ENCODE data around the gene LPP. TPM values are rescaled to one million over a fixed set of nuclear protein-coding genes. Genes with fewer than 3 reads are reported as not detected.

LPP gene
- polyA plus RNA-seq (2013, experiment 1 of 2), result 30.8 TPM
- 28.3 TPM for polyA plus RNA-seq (2013, experiment 2 of 2)

- peak; percentile 86 for DNase-seq
- no peaks in the 10 kb centered on the region for H3K27me3 ChIP-seq (ENCODE audit: insufficient read depth, low read length, poor library complexity)
- no peaks in the 10 kb centered on the region for H3K36me3 ChIP-seq (ENCODE audit: control insufficient read depth, insufficient read depth, low read length)
- peaks cover 20% of the 10 kb centered on the region for H3K79me1 ChIP-seq (ENCODE audit: low read length)
- peak within 1 kb of the TSS; percentile 89 for H3K9ac ChIP-seq (ENCODE audit: low read length)
- H2BK5ac ChIP-seq (ENCODE audit: low read length), result peak within 1 kb of the TSS; percentile 74
- peak within 1 kb of the TSS; percentile 29 for H3K23ac ChIP-seq (ENCODE audit: low read length)
- peak within 1 kb of the TSS; percentile 90 for H4K8ac ChIP-seq (ENCODE audit: low read depth, low read length)
- H3K4me3 ChIP-seq (ENCODE audit: low read length), result peak within 1 kb of the TSS; percentile 79
- peak within 1 kb of the TSS; percentile 16 for H4K5ac ChIP-seq (ENCODE audit: low read length)
- H3K27ac ChIP-seq (ENCODE audit: low read depth, low read length), result peak within 1 kb of the TSS; percentile 93
- H3K56ac ChIP-seq (ENCODE audit: low read length), result peak within 1 kb of the TSS; percentile 92
- peak within 1 kb of the TSS; percentile 93 for H3K4me2 ChIP-seq (ENCODE audit: low read length)
- peaks cover 9% of the 10 kb centered on the region for H3K4me1 ChIP-seq (ENCODE audit: control insufficient read depth, low read depth, low read length)
- peak within 1 kb of the TSS; percentile 83 for H2AK5ac ChIP-seq (ENCODE audit: low read length)
- no CpG with 5 or more reads among the region's 66 CpGs for WGBS (ENCODE audit: extremely low coverage, insufficient coverage, low lambda C conversion rate)
- H2BK15ac ChIP-seq (replicated peaks; ENCODE audit: low read depth), result peak within 1 kb of the TSS; percentile 20
- H3K79me2 ChIP-seq (ENCODE audit: control insufficient read depth, insufficient read depth, low read length), result peaks cover 29% of the 10 kb centered on the region
- H3K18ac ChIP-seq (ENCODE audit: low read length), result peak within 1 kb of the TSS; percentile 94
- H3K4ac ChIP-seq (ENCODE audit: low read depth, low read length), result peak within 1 kb of the TSS; percentile 66
- peak within 1 kb of the TSS; percentile 70 for H2BK120ac ChIP-seq (ENCODE audit: low read depth, low read length)
Observed at GRCh38 chr3:188154014-188154808, at the start of gene LPP. Gene LPP (plus strand): TSS chr3:188154157. CDS start chr3:188406121, 251,964 bp downstream.

- H3K9ac ChIP-seq (ENCODE audit: low read length), result no peak overlapping the region
- H3K4me1 ChIP-seq (ENCODE audit: control insufficient read depth, low read depth, low read length), result no peaks in the 10 kb centered on the region
- no peak overlapping the region for H2BK120ac ChIP-seq (ENCODE audit: low read depth, low read length)
- no peak overlapping the region for H3K4ac ChIP-seq (ENCODE audit: low read depth, low read length)
- H2AK5ac ChIP-seq (ENCODE audit: low read length), result no peak overlapping the region
- no peak overlapping the region for H3K56ac ChIP-seq (ENCODE audit: low read length)
- DNase-seq, result no peak
- no peaks in the 10 kb centered on the region for H3K36me3 ChIP-seq (ENCODE audit: control insufficient read depth, insufficient read depth, low read length)
- no peaks in the 10 kb centered on the region for H3K79me2 ChIP-seq (ENCODE audit: control insufficient read depth, insufficient read depth, low read length)
- WGBS (ENCODE audit: extremely low coverage, insufficient coverage, low lambda C conversion rate), result no CpG with 5 or more reads among the region's 1 CpG
- H3K27me3 ChIP-seq (ENCODE audit: insufficient read depth, low read length, poor library complexity), result no peaks in the 10 kb centered on the region
- H3K79me1 ChIP-seq (ENCODE audit: low read length), result no peaks in the 10 kb centered on the region
- H2BK15ac ChIP-seq (replicated peaks; ENCODE audit: low read depth), result no peak overlapping the region
- no peak overlapping the region for H3K27ac ChIP-seq (ENCODE audit: low read depth, low read length)
- no peak overlapping the region for H3K4me3 ChIP-seq (ENCODE audit: low read length)
- H4K8ac ChIP-seq (ENCODE audit: low read depth, low read length), result no peak overlapping the region
- no peak overlapping the region for H3K18ac ChIP-seq (ENCODE audit: low read length)
- no peak overlapping the region for H3K4me2 ChIP-seq (ENCODE audit: low read length)
- H3K23ac ChIP-seq (ENCODE audit: low read length), result no peak overlapping the region
- H4K5ac ChIP-seq (ENCODE audit: low read length), result no peak overlapping the region
- H2BK5ac ChIP-seq (ENCODE audit: low read length), result no peak overlapping the region
Observed at GRCh38 chr3:188106006-188106405, 48.0 kb upstream of the LPP start.

GRCh38 chr3:188106454-188106853, 47.5 kb upstream of the LPP start:
- Histone ChIP-seq H2AK5ac (ENCODE audit: low read length) (no peak overlapping the region), H4K8ac (ENCODE audit: low read depth, low read length) (no peak overlapping the region), H3K27me3 (ENCODE audit: insufficient read depth, low read length, poor library complexity) (no peaks in the 10 kb centered on the region), H3K36me3 (ENCODE audit: control insufficient read depth, insufficient read depth, low read length) (no peaks in the 10 kb centered on the region), H3K79me2 (ENCODE audit: control insufficient read depth, insufficient read depth, low read length) (no peaks in the 10 kb centered on the region), H3K4me1 (ENCODE audit: control insufficient read depth, low read depth, low read length) (no peaks in the 10 kb centered on the region), H3K9ac (ENCODE audit: low read length) (no peak overlapping the region), H4K5ac (ENCODE audit: low read length) (no peak overlapping the region), H3K4me3 (ENCODE audit: low read length) (no peak overlapping the region), H3K4me2 (ENCODE audit: low read length) (no peak overlapping the region), H2BK5ac (ENCODE audit: low read length) (no peak overlapping the region), H3K4ac (ENCODE audit: low read depth, low read length) (no peak overlapping the region), H2BK15ac (replicated peaks; ENCODE audit: low read depth) (no peak overlapping the region), H2BK120ac (ENCODE audit: low read depth, low read length) (no peak overlapping the region), H3K56ac (ENCODE audit: low read length) (no peak overlapping the region), H3K27ac (ENCODE audit: low read depth, low read length) (no peak overlapping the region), H3K23ac (ENCODE audit: low read length) (no peak overlapping the region), H3K18ac (ENCODE audit: low read length) (no peak overlapping the region), H3K79me1 (ENCODE audit: low read length) (no peaks in the 10 kb centered on the region)
- no peak for DNase-seq
- WGBS (ENCODE audit: extremely low coverage, insufficient coverage, low lambda C conversion rate), result no CpG with 5 or more reads among the region's 5 CpGs

- Histone ChIP-seq H3K4me2 (ENCODE audit: low read length) (no peak overlapping the region), H2BK120ac (ENCODE audit: low read depth, low read length) (no peak overlapping the region), H2BK5ac (ENCODE audit: low read length) (no peak overlapping the region), H3K79me2 (ENCODE audit: control insufficient read depth, insufficient read depth, low read length) (no peaks in the 10 kb centered on the region), H3K36me3 (ENCODE audit: control insufficient read depth, insufficient read depth, low read length) (no peaks in the 10 kb centered on the region), H4K5ac (ENCODE audit: low read length) (no peak overlapping the region), H3K9ac (ENCODE audit: low read length) (no peak overlapping the region), H3K4ac (ENCODE audit: low read depth, low read length) (no peak overlapping the region), H3K27me3 (ENCODE audit: insufficient read depth, low read length, poor library complexity) (no peaks in the 10 kb centered on the region), H3K27ac (ENCODE audit: low read depth, low read length) (no peak overlapping the region), H3K18ac (ENCODE audit: low read length) (no peak overlapping the region), H3K4me3 (ENCODE audit: low read length) (no peak overlapping the region), H3K56ac (ENCODE audit: low read length) (no peak overlapping the region), H3K23ac (ENCODE audit: low read length) (no peak overlapping the region), H3K79me1 (ENCODE audit: low read length) (no peaks in the 10 kb centered on the region), H3K4me1 (ENCODE audit: control insufficient read depth, low read depth, low read length) (no peaks in the 10 kb centered on the region), H2AK5ac (ENCODE audit: low read length) (no peak overlapping the region), H2BK15ac (replicated peaks; ENCODE audit: low read depth) (no peak overlapping the region), H4K8ac (ENCODE audit: low read depth, low read length) (no peak overlapping the region)
- DNase-seq, result no peak
- WGBS (ENCODE audit: extremely low coverage, insufficient coverage, low lambda C conversion rate), result no CpG with 5 or more reads among the region's 15 CpGs
Observed at GRCh38 chr3:188106887-188107830, 46.8 kb upstream of the LPP start.

GRCh38 chr3:188108703-188109412, 45.1 kb upstream of the LPP start:
- Histone ChIP-seq H3K4me3 (ENCODE audit: low read length) (no peak overlapping the region), H3K27ac (ENCODE audit: low read depth, low read length) (no peak overlapping the region), H3K23ac (ENCODE audit: low read length) (no peak overlapping the region), H3K27me3 (ENCODE audit: insufficient read depth, low read length, poor library complexity) (no peaks in the 10 kb centered on the region), H3K4me1 (ENCODE audit: control insufficient read depth, low read depth, low read length) (no peaks in the 10 kb centered on the region), H2BK15ac (replicated peaks; ENCODE audit: low read depth) (no peak overlapping the region), H3K79me2 (ENCODE audit: control insufficient read depth, insufficient read depth, low read length) (no peaks in the 10 kb centered on the region), H4K8ac (ENCODE audit: low read depth, low read length) (no peak overlapping the region), H3K4ac (ENCODE audit: low read depth, low read length) (no peak overlapping the region), H3K36me3 (ENCODE audit: control insufficient read depth, insufficient read depth, low read length) (no peaks in the 10 kb centered on the region), H2BK5ac (ENCODE audit: low read length) (no peak overlapping the region), H3K56ac (ENCODE audit: low read length) (no peak overlapping the region), H3K4me2 (ENCODE audit: low read length) (no peak overlapping the region), H3K18ac (ENCODE audit: low read length) (no peak overlapping the region), H4K5ac (ENCODE audit: low read length) (no peak overlapping the region), H3K79me1 (ENCODE audit: low read length) (no peaks in the 10 kb centered on the region), H2AK5ac (ENCODE audit: low read length) (no peak overlapping the region), H2BK120ac (ENCODE audit: low read depth, low read length) (no peak overlapping the region), H3K9ac (ENCODE audit: low read length) (no peak overlapping the region)
- no peak for DNase-seq
- no CpG with 5 or more reads among the region's 4 CpGs for WGBS (ENCODE audit: extremely low coverage, insufficient coverage, low lambda C conversion rate)
